DMS114 treated with DMSO at 0.1 percent for 48 hours (cell line): ENCODE measurements around the gene ALPK3.

Source experiments
- DNase-seq: peaks from one replicate; lab custom pipeline; 2025; ENCODE audit not compliant: unreplicated experiment; lab: John Stamatoyannopoulos, UW

The ALPK3 gene

GRCh38 chr15:84816694-84817465, at the start of gene ALPK3:
TSS of gene ALPK3 (plus strand) at chr15:84817356. CDS start at chr15:84817453, 97 bp downstream.
- DNase-seq: no peak

- DNase-seq: no peak
Measured at GRCh38 chr15:84772031-84772430, 45.1 kb upstream of the ALPK3 start.

GRCh38 chr15:84772467-84772866, 44.7 kb upstream of the ALPK3 start:
- DNase-seq: no peak

GRCh38 chr15:84773716-84774115, 43.4 kb upstream of the ALPK3 start:
- DNase-seq: no peak

- no peak for DNase-seq
Measured at GRCh38 chr15:84775867-84776449, 41.2 kb upstream of the ALPK3 start.

- DNase-seq: no peak
Measured at GRCh38 chr15:84778194-84778593, 39.0 kb upstream of the ALPK3 start.

- DNase-seq: no peak
Measured at GRCh38 chr15:84780492-84780891, 36.7 kb upstream of the ALPK3 start.

- DNase-seq: no peak
Measured at GRCh38 chr15:84781495-84781894, 35.7 kb upstream of the ALPK3 start.

GRCh38 chr15:84782346-84782745, 34.8 kb upstream of the ALPK3 start:
- no peak for DNase-seq

GRCh38 chr15:84783493-84784251, 33.5 kb upstream of the ALPK3 start:
- DNase-seq: no peak

GRCh38 chr15:84784262-84784661, 32.9 kb upstream of the ALPK3 start:
- no peak for DNase-seq

GRCh38 chr15:84785053-84785452, 32.1 kb upstream of the ALPK3 start:
- DNase-seq: no peak

GRCh38 chr15:84788500-84788899, 28.7 kb upstream of the ALPK3 start:
- DNase-seq: no peak

GRCh38 chr15:84789762-84790161, 27.4 kb upstream of the ALPK3 start:
- DNase-seq: no peak

- no peak for DNase-seq
Measured at GRCh38 chr15:84790676-84791075, 26.5 kb upstream of the ALPK3 start.

GRCh38 chr15:84791763-84792162, 25.4 kb upstream of the ALPK3 start:
- DNase-seq: no peak

GRCh38 chr15:84793431-84794161, 23.6 kb upstream of the ALPK3 start:
- DNase-seq: no peak

- no peak for DNase-seq
Measured at GRCh38 chr15:84794162-84794547, 23.0 kb upstream of the ALPK3 start.

GRCh38 chr15:84795186-84795585, 22.0 kb upstream of the ALPK3 start:
- no peak for DNase-seq

GRCh38 chr15:84797212-84797611, 19.9 kb upstream of the ALPK3 start:
- no peak for DNase-seq

GRCh38 chr15:84797801-84798200, 19.4 kb upstream of the ALPK3 start:
- DNase-seq: no peak
